NT2/D1 (cell line): Measurements from ENCODE around the gene BGLAP.

Experiments used
- DNase-seq: peaks from one replicate; pipeline ENCODE4 v3.0.0-alpha.2; 2011; ENCODE audit warnings: low read depth, low spot score
- H3K27me3 ChIP-seq: 2 replicates; pipeline ENCODE4 v1.6.0; 2011; ENCODE audit warnings: mild to moderate bottlenecking; ENCODE audit not compliant: insufficient read length, insufficient read depth
- H3K36me3 ChIP-seq: 2 replicates; pipeline ENCODE4 v1.6.1; 2011; ENCODE audit warnings: mild to moderate bottlenecking, low read length, mixed read lengths; ENCODE audit not compliant: insufficient read depth, insufficient read length
- H3K4me1 ChIP-seq: 2 replicates; pipeline ENCODE4 v1.5.1; 2011; ENCODE audit not compliant: insufficient read depth, insufficient read length
- H3K4me3 ChIP-seq: 2 replicates; pipeline ENCODE4 v1.5.1; 2011; ENCODE audit warnings: low read depth; ENCODE audit not compliant: insufficient read length
- H3K9ac ChIP-seq: 2 replicates; pipeline ENCODE4 v1.6.0; 2011; ENCODE audit warnings: low read depth; ENCODE audit not compliant: insufficient read length
- H3K9me3 ChIP-seq: 2 replicates; pipeline ENCODE4 v1.5.1; 2011; ENCODE audit warnings: mild to moderate bottlenecking, low read length; ENCODE audit not compliant: insufficient read depth
- SUZ12 ChIP-seq: IDR thresholded peaks from 2 replicates; pipeline ENCODE4 v1.6.1; 2011; ENCODE audit not compliant: insufficient read length, insufficient read depth; ENCODE audit errors: extremely low read depth
- YY1 ChIP-seq: IDR thresholded peaks from 2 replicates; pipeline ENCODE4 v1.6.1; 2011; ENCODE audit not compliant: insufficient read length, insufficient read depth
- ZNF274 ChIP-seq: IDR thresholded peaks from 2 replicates; pipeline ENCODE4 v1.6.1; 2011; ENCODE audit warnings: mild to moderate bottlenecking, low read depth, low read length

BGLAP gene

DNA sequence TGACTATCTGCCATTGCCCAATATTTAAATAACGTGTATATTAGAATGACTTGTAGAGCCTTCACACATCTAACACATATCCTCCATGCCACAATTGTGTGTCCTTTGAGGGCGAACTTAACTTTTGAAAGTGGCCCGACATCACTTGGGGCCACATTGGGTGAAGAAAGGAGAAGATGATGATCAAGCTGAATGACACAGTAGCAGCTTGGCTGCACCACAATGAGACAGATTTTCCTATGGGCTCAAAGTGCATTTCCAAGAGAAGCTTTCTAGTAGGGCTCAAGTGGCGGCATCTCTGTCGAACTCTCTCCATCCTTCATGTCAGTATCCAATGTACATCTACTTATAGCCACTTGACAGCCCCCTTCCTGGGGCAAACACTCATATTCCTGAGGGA is 3.7 kb upstream of the BGLAP start:
- no peak overlapping the region for H3K9ac ChIP-seq
- no peaks in the 10 kb centered on the region for H3K27me3 ChIP-seq
- peaks cover 14% of the 10 kb centered on the region for H3K4me1 ChIP-seq
- no peak for DNase-seq
- no peak overlapping the region for H3K4me3 ChIP-seq
- peaks cover 77% of the 10 kb centered on the region for H3K36me3 ChIP-seq
- TF ChIP-seq ZNF274 (no peak), SUZ12 (no peak), YY1 (no peak)
- no peaks in the 10 kb centered on the region for H3K9me3 ChIP-seq

DNA sequence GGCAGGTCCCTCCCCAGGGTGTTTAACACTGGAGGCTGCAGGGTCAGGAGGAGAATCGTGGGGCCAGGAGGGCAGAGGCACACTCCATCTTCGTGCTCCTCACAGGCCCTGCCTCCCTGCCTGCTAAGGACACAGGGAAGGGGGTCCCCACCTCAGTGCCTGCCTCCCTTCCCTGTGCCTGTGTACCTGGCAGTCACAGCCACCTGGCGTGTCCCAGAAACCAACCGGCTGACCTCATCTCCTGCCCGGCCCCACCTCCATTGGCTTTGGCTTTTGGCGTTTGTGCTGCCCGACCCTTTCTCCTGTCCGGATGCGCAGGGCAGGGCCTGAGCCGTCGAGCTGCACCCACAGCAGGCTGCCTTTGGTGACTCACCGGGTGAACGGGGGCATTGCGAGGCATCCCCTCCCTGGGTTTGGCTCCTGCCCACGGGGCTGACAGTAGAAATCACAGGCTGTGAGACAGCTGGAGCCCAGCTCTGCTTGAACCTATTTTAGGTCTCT is 623 bp upstream of the BGLAP start:
- DNase-seq: no peak
- Histone ChIP-seq H3K9me3 (no peaks in the 10 kb centered on the region), H3K27me3 (no peaks in the 10 kb centered on the region), H3K4me1 (peaks cover 16% of the 10 kb centered on the region), H3K36me3 (peaks cover 80% of the 10 kb centered on the region), H3K9ac (no peak overlapping the region), H3K4me3 (no peak overlapping the region)
- TF ChIP-seq SUZ12 (no peak), YY1 (no peak), ZNF274 (no peak)

DNA sequence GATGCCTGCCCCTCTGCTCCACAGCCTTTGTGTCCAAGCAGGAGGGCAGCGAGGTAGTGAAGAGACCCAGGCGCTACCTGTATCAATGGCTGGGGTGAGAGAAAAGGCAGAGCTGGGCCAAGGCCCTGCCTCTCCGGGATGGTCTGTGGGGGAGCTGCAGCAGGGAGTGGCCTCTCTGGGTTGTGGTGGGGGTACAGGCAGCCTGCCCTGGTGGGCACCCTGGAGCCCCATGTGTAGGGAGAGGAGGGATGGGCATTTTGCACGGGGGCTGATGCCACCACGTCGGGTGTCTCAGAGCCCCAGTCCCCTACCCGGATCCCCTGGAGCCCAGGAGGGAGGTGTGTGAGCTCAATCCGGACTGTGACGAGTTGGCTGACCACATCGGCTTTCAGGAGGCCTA is 754 bp downstream of the BGLAP start:
- H3K4me1 ChIP-seq: peaks cover 29% of the 10 kb centered on the region
- no peak overlapping the region for H3K9ac ChIP-seq
- H3K9me3 ChIP-seq: no peaks in the 10 kb centered on the region
- no peak for DNase-seq
- no peak overlapping the region for H3K4me3 ChIP-seq
- peaks cover 81% of the 10 kb centered on the region for H3K36me3 ChIP-seq
- TF ChIP-seq SUZ12 (no peak), YY1 (no peak), ZNF274 (no peak)
- H3K27me3 ChIP-seq: no peaks in the 10 kb centered on the region

DNA sequence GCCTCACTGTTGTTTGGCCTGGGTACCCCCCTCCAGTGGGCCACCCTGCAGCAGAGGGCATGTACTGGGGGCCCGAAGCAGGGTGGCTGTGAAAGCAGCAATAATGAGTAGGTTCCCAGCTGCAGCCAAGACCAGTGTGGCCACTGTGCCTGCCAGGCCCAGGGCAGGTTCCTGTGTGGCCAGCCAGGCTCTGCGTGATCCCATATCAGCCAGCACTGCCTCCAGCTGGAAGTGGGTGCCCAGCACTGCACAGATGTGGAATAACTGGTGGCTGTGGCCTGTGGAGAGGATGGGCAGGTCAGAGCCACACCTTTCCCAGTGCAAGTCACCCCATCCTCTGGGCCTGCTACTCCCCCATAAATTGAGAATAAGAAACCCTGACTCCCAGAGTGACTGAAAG is 2.1 kb downstream of the BGLAP start:
- Histone ChIP-seq H3K4me1 (peaks cover 37% of the 10 kb centered on the region), H3K9ac (no peak overlapping the region), H3K27me3 (no peaks in the 10 kb centered on the region), H3K36me3 (peaks cover 78% of the 10 kb centered on the region), H3K4me3 (no peak overlapping the region), H3K9me3 (no peaks in the 10 kb centered on the region)
- no peak for DNase-seq
- TF ChIP-seq SUZ12 (no peak), YY1 (no peak), ZNF274 (no peak)

DNA sequence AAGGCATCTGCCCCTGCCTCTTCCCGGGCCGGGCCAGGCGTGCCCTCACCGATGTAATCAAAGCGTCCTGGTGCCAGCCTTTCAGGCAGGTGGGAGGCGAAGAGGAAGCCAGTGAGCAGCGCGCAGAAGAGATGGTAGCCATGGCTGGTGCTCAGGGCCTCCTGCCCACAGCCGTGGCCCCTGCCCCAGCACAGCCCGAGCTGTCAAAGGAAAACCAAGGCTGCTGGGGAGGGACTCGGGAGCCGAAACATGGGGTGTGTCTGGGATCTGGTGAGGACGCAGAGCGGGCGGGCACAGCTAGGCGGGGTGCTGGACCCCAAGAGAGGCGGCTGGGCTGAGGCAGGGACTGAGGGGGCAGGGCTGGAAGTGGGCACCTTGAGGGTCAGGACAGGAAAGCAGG is 2.7 kb downstream of the BGLAP start:
- Histone ChIP-seq H3K4me1 (peaks cover 40% of the 10 kb centered on the region), H3K27me3 (no peaks in the 10 kb centered on the region), H3K36me3 (peaks cover 78% of the 10 kb centered on the region), H3K4me3 (no peak overlapping the region), H3K9me3 (no peaks in the 10 kb centered on the region), H3K9ac (no peak overlapping the region)
- DNase-seq: no peak
- TF ChIP-seq ZNF274: no peak
- TF ChIP-seq YY1: no peak
- TF ChIP-seq SUZ12: no peak

DNA sequence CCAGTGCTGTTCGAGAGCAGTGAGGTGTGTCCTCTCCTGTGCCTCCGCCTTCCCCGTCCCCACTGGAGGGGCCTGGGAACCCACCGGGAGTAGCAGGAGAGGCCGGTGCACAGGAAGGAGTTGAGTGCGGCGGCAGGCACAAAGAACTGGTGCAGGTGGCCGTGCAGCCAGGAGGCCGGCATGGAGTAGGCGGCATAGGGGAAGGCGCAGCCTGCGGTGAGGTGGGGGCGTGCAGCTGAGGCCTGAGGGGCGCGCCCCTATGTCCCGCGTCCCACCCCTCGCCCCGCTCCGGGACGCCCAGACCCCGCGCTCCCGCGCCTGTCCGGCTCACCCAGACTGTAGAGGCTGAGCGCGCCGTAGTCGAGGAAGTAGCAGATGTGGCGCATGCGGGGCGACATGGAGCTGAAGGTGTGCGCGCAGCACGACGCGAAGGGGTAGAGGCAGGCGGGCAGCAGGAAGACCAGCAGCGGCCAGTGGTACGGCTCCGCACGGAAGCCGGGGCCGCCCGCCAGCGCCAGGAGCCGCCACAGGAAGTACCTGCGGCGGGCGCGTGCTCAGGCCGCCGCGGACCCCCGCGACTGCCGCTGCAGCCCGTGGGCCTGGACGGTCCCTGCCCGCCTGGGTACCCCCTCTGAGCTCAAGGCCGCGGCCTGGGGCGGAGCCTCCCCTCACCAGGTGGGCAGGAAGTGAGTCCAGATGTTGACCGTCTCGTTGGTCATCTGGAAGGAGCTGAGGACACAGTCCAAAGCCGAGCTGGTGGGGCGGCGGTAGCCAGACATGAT is 3.7 kb downstream of the BGLAP start:
- Histone ChIP-seq H3K27me3 (no peaks in the 10 kb centered on the region), H3K4me1 (peaks cover 45% of the 10 kb centered on the region), H3K36me3 (peaks cover 83% of the 10 kb centered on the region), H3K9ac (no peak overlapping the region), H3K4me3 (no peak overlapping the region), H3K9me3 (no peaks in the 10 kb centered on the region)
- TF ChIP-seq SUZ12 (no peak), ZNF274 (no peak), YY1 (no peak)
- DNase-seq: no peak

DNA sequence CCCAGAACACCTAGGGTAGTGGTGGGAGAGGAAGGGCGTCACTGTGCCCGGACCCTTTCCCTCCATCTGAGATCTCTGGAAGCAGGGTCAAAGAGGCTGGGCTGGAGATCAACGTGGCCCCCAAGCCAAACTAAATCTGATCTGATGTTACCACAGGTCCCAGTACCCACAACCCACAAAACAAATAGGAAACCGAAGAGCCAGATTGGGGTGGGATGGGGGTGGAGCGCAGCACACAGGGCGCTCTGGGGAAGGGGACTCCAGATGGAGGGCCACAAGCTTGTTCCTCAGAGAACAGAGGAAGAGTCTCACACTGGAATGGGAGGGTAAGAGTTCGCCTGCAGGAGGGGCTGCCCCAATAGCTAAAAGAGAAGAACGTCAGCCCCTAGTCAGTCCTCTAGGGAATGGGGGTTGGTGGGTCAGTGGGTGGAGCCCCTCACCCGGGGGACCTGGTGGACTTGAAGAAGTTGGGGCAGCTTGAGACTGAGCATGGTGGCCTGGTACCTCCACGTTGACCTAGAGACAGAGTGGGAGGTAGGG is 4.3 kb downstream of the BGLAP start:
- H3K9me3 ChIP-seq: no peaks in the 10 kb centered on the region
- H3K9ac ChIP-seq: no peak overlapping the region
- no peak overlapping the region for H3K4me3 ChIP-seq
- H3K4me1 ChIP-seq: peaks cover 44% of the 10 kb centered on the region
- no peak for DNase-seq
- H3K27me3 ChIP-seq: no peaks in the 10 kb centered on the region
- no peak for TF ChIP-seq YY1
- no peak for TF ChIP-seq ZNF274
- TF ChIP-seq SUZ12: no peak
- peaks cover 83% of the 10 kb centered on the region for H3K36me3 ChIP-seq
